Heart right ventricle (tissue), 16 donors: Measurements from ENCODE around the gene CACNA1C. TPM values are rescaled to one million over a fixed set of nuclear protein-coding genes. Genes with fewer than 3 reads are reported as not detected.

Experiments
- ATAC-seq, 8 donors: fragments of 200-7000 bp; cut with Tn5 transposase; one replicate each; pipeline ENCODE4 v1.9.1; 2020; ENCODE audit warnings: mild to moderate bottlenecking in 8 of 8, moderate library complexity in 8 of 8, moderate number of reproducible peaks in 1 of 8
- DNase-seq, 2 donors: peaks; one replicate each; pipeline ENCODE4 v3.0.0-alpha.2; 2020
- H3K27ac ChIP-seq, 10 donors: fragments of 200-600 bp; sonication (generic) in 2 of 10; one replicate each; pipeline versions ENCODE4 v1.5.0 to v1.8.0; 2020 to 2022; ENCODE audit warnings: mild to moderate bottlenecking in 3 of 10
- H3K27me3 ChIP-seq, 7 donors: fragments of 200-600 bp; one replicate each; pipeline ENCODE4 v1.8.0; 2021 to 2022; ENCODE audit warnings: mild to moderate bottlenecking in 2 of 7
- H3K36me3 ChIP-seq, 9 donors: fragments of 200-600 bp; sonication (generic) in 1 of 9; one replicate each; pipeline versions ENCODE4 v1.5.0 to v1.8.0; 2020 to 2022; ENCODE audit warnings: mild to moderate bottlenecking in 2 of 9
- H3K4me1 ChIP-seq, 9 donors: fragments of 200-600 bp; sonication (generic) in 1 of 9; one replicate each; pipeline versions ENCODE4 v1.5.0 to v1.8.0; 2020 to 2022; ENCODE audit warnings: mild to moderate bottlenecking in 4 of 9
- H3K4me3 ChIP-seq, 10 donors: fragments of 200-600 bp; sonication (generic) in 2 of 10; one replicate each; pipeline versions ENCODE4 v1.5.0 to v1.8.0; 2020 to 2022; ENCODE audit warnings: mild to moderate bottlenecking in 7 of 10, moderate library complexity in 2 of 10
- H3K9me3 ChIP-seq, 11 donors: fragments of 200-600 bp in 10 of 11; sonication (generic) in 2 of 11; one replicate each; pipeline versions ENCODE4 v1.5.0 to v1.8.0; 2013 to 2022; ENCODE audit warnings: mild to moderate bottlenecking in 2 of 11, control low read depth in 1 of 11, moderate library complexity in 1 of 11
- CTCF ChIP-seq, 9 donors: fragments of 200-600 bp; sonication (generic) in 2 of 9; IDR thresholded peaks; one replicate each; pipeline versions ENCODE4 v1.5.0 to v1.8.0; 2021 to 2022; ENCODE audit warnings: antibody characterized with exemption in 9 of 9, mild to moderate bottlenecking in 5 of 9, moderate library complexity in 1 of 9
- WGBS, 2 donors: extraction: QIAGEN DNeasy Blood & Tissue Kit; methylation state at CpG; one replicate each; pipeline ENCODE4 v1.1.7; 2013; ENCODE audit warnings: inconsistent platforms in 1 of 2; 5-methylcytosine and 5-hydroxymethylcytosine counted together
- intact Hi-C, 10 donors: fragments of 100-400 bp; cut with DNase I; formaldehyde crosslinking; loops; one replicate each; pipeline versions ENCODE4 v1.11.1 to v1.14.2; 2022
- polyA plus RNA-seq, 2 donors: library from polyadenylated mRNA; stranded (reverse); fragments of 200-250 nt; gene quantifications; one replicate each; pipeline ENCODE4 v1.2.3, GENCODE V29; 2013
- total RNA-seq, 10 donors: library from RNA; stranded (reverse); fragmentation: NEBNext Ultra II Directional in 3 of 10; extraction: Animal tissue kit (Norgen Biotek cat#: 25700) in 3 of 10; gene quantifications; one replicate each; pipeline versions ENCODE4 v1.2.1 to v1.2.4, GENCODE V29; 2021 to 2023
- donor health status: Arrhythmogenic right ventricular cardiomyopathy.
- donor health status: ischemic (EF 13 %, LVEDD 7.1; RV severe dilation, severe dysfunction).
- donor health status: healthy with polysubstance abuse.
- donor health status: DM: no; HTN: yes; CAD: no.
- donor health status: DM: no; HTN: no; CAD: no.
- donor health status: ischemic (EF 25% LVEDD 6.9; RV normal size, moderate dysfunction).
- donor health status: ischemic (EF 25% LVEDD 5.7; RV mildly dilated, moderate dysfunction).
- donor health status: healthy.
- donor health status: DM: yes; HTN: yes; CAD: no.
- donor health status: Ischemic cardiomyopathy.
- donor health status: ischemic (EF 35%, LVEDD 5.7; RV mildly dilated, moderate dysfunction).
- donor health status: nonischemic (EF 11% LVEDD 7.7; RV severe dilation, severe dysfunction).
- donor health status: DM: yes; HTN: yes; CAD: no.
- donor health status: PGD.
- donor health status: ischemic (EF 29% LVEDD 5.4; RV normal size, mild dysfunction).
- donor health status: nonischemic (EF 23%, LVEDD 6.1; RV moderate dilation, normal function).

The CACNA1C gene
- total and polyA plus RNA-seq, 12 donors = 19.1 to 222 (median 183) TPM

- Histone ChIP-seq H3K4me1 (peaks cover 0 to 18% (median 0%) of the 10 kb centered on the region in 9 donors), H3K27ac (no peak overlapping the region), H3K36me3 (peaks cover 0 to 97% (median 44%) of the 10 kb centered on the region in 9 donors), H3K9me3 (no peaks in the 10 kb centered on the region), H3K4me3 (no peak overlapping the region), H3K27me3 (no peaks in the 10 kb centered on the region)
- no peak for TF ChIP-seq CTCF (IDR thresholded peaks at IDR 0.05)
- ATAC-seq (no peak), DNase-seq (no peak)
- intact Hi-C loops = no loop called here
- 97 to 99% methylated on average over 11 of the region's 11 CpGs for WGBS, 2 donors
These were observed 557.6 kb downstream of the CACNA1C start for GRCh38 chr12:2610358-2610757.

- H3K36me3 ChIP-seq = peaks cover 0 to 87% (median 23%) of the 10 kb centered on the region in 9 donors
- 57 to 59% methylated on average over 12 of the region's 12 CpGs for WGBS, 2 donors
- H3K9me3 ChIP-seq = no peaks in the 10 kb centered on the region
- ATAC-seq (peak in 5 of 8 donors; percentile 23 to 78 (median 29)), DNase-seq (no peak)
- no peaks in the 10 kb centered on the region for H3K27me3 ChIP-seq
- H3K27ac ChIP-seq = peak overlapping the region in 3 of 10 donors; percentile 8 to 22 (median 15)
- H3K4me3 ChIP-seq = no peak overlapping the region
- intact Hi-C loops = no loop called here
- no peak for TF ChIP-seq CTCF (IDR thresholded peaks at IDR 0.05)
- peaks cover 0 to 31% (median 0%) of the 10 kb centered on the region in 9 donors for H3K4me1 ChIP-seq
These were observed 560.7 kb downstream of the CACNA1C start for GRCh38 chr12:2613326-2614073.

- intact Hi-C loops = no loop called here
- Histone ChIP-seq H3K36me3 (peaks cover 0 to 87% (median 20%) of the 10 kb centered on the region in 9 donors), H3K27ac (peak overlapping the region in 3 of 10 donors; percentile 1 to 22 (median 8)), H3K27me3 (no peaks in the 10 kb centered on the region), H3K9me3 (no peaks in the 10 kb centered on the region), H3K4me3 (no peak overlapping the region), H3K4me1 (peaks cover 0 to 31% (median 0%) of the 10 kb centered on the region in 9 donors)
- DNase-seq (no peak), ATAC-seq (no peak)
- TF ChIP-seq CTCF (IDR thresholded peaks at IDR 0.05) = no peak
These were observed 561.6 kb downstream of the CACNA1C start for GRCh38 chr12:2614341-2614740.

- no peak for TF ChIP-seq CTCF (IDR thresholded peaks at IDR 0.05)
- peak; percentile 59 to 62 for DNase-seq
- no peak overlapping the region for H3K4me3 ChIP-seq
- intact Hi-C loops = no loop called here
- peak; percentile 13 to 68 (median 47) for ATAC-seq
- H3K9me3 ChIP-seq = no peaks in the 10 kb centered on the region
- WGBS, 2 donors = 64 to 71% methylated on average over 14 of the region's 14 CpGs
- peaks cover 0 to 31% (median 0%) of the 10 kb centered on the region in 9 donors for H3K4me1 ChIP-seq
- no peaks in the 10 kb centered on the region for H3K27me3 ChIP-seq
- H3K27ac ChIP-seq = peak overlapping the region in 7 of 10 donors; percentile 24 to 79 (median 50)
- H3K36me3 ChIP-seq = peaks cover 0 to 87% (median 10%) of the 10 kb centered on the region in 9 donors
These were observed 563.0 kb downstream of the CACNA1C start for GRCh38 chr12:2615665-2616402.
